ENCODE results near the gene LRRN2. TPM values are rescaled to one million over a fixed set of nuclear protein-coding genes. Genes with fewer than 3 reads are reported as not detected.

LRRN2 gene
- total and polyA plus RNA-seq, 2 of the 8 experiments (the other 6 are each of a cell fraction or from before 2014, with no cell fraction given) = 1.8 to 2.3 TPM

GRCh38 chr1:204705493-204705811 lies 19.9 kb upstream of the LRRN2 start (continued):
- TF ChIP-seq ATF2 (IDR thresholded peaks at IDR 0.05; ENCODE audit: low read length) (no peak), JUND (IDR thresholded peaks at IDR 0.05; ENCODE audit: low read length) (no peak), TEAD4 (IDR thresholded peaks at IDR 0.05; ENCODE audit: low read depth, low read length) (no peak), ASH2L (IDR thresholded peaks at IDR 0.05; ENCODE audit: low read length) (no peak)
